ENCODE results near the gene ZNF862. TPM values are rescaled to one million over a fixed set of nuclear protein-coding genes. Genes with fewer than 3 reads are reported as not detected.

The ZNF862 gene
- total RNA-seq, 4 donors from 2014 or later, result 19.8 to 36.4 (median 23.0) TPM

DNA sequence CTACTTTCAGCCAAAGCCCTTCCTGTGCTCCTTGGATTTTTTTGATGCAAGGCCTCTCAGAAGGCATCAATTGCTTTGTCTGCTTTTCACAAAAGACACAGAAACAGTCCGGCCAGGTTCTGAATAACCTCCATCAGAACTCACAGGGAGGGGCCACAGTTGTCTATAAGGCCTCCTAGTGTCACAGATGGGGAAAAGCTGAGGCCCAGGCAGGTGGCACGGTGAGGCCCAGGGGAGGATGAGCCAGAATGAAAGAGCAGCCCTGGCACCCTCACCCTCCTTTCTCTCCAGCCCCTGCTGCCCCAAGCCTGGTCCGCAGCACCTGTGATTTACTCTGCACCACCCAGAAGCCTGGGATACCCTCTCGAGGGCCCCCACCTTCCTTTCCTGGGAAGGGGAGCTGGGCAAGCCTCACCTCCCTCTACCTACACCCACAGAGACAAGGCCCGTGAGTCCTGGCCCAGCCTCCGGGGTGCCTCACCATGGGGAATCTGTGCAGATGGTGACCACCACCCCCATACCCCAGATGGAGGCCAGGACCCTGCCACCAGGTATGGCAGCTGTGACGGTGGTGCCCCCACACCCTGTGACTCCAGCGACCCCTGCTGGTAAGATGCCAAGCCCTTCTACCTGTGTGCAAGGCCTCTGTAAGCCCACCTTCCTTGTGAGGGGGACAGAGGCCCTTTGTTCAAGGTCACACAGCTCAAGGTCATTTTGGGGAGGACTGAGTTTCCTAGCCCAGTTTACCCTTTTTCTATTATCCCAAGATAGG, 38.6 kb upstream of the ZNF862 start:
- Histone ChIP-seq H3K27me3 (no peaks in the 10 kb centered on the region), H3K9me3 (no peaks in the 10 kb centered on the region), H3K27ac (no peak overlapping the region), H3K36me3 (no peaks in the 10 kb centered on the region), H3K4me1 (no peaks in the 10 kb centered on the region), H3K4me3 (no peak overlapping the region)
- TF ChIP-seq, protein P1, sequence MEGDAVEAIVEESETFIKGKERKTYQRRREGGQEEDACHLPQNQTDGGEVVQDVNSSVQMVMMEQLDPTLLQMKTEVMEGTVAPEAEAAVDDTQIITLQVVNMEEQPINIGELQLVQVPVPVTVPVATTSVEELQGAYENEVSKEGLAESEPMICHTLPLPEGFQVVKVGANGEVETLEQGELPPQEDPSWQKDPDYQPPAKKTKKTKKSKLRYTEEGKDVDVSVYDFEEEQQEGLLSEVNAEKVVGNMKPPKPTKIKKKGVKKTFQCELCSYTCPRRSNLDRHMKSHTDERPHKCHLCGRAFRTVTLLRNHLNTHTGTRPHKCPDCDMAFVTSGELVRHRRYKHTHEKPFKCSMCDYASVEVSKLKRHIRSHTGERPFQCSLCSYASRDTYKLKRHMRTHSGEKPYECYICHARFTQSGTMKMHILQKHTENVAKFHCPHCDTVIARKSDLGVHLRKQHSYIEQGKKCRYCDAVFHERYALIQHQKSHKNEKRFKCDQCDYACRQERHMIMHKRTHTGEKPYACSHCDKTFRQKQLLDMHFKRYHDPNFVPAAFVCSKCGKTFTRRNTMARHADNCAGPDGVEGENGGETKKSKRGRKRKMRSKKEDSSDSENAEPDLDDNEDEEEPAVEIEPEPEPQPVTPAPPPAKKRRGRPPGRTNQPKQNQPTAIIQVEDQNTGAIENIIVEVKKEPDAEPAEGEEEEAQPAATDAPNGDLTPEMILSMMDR (IDR thresholded peaks at IDR 0.05), result peak in 4 of 6 experiments; percentile 22 to 50 (median 40)
- TF ChIP-seq POLR2A (IDR thresholded peaks at IDR 0.05), result no peak
- peak in 2 of 3 donors; percentile 54 to 75 for DNase-seq

DNA sequence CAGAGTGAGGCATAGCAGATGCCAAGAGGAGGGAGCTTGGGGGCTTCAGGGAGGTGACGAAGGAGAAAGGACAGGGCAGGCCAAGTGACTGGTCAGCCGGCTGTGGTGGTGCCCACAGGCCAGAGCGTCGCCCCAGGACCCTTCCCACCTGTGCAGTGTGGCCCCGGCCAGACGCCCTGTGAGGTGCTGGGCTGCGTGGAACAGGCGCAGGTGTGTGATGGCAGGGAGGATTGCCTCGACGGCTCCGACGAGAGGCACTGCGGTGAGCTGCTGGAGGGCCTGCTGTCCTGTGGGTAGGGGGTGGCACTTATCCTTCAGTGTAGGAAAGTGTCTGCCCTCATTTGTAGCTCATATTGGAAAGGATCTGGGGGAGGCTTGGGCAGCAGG, 38.0 kb upstream of the ZNF862 start:
- no peaks in the 10 kb centered on the region for H3K9me3 ChIP-seq
- no peak overlapping the region for H3K4me3 ChIP-seq
- H3K36me3 ChIP-seq, result no peaks in the 10 kb centered on the region
- TF ChIP-seq, protein P1 (IDR thresholded peaks at IDR 0.05), result no peak
- TF ChIP-seq POLR2A (IDR thresholded peaks at IDR 0.05), result no peak
- no peaks in the 10 kb centered on the region for H3K27me3 ChIP-seq
- H3K4me1 ChIP-seq, result no peaks in the 10 kb centered on the region
- no peak overlapping the region for H3K27ac ChIP-seq
- no peak for DNase-seq

DNA sequence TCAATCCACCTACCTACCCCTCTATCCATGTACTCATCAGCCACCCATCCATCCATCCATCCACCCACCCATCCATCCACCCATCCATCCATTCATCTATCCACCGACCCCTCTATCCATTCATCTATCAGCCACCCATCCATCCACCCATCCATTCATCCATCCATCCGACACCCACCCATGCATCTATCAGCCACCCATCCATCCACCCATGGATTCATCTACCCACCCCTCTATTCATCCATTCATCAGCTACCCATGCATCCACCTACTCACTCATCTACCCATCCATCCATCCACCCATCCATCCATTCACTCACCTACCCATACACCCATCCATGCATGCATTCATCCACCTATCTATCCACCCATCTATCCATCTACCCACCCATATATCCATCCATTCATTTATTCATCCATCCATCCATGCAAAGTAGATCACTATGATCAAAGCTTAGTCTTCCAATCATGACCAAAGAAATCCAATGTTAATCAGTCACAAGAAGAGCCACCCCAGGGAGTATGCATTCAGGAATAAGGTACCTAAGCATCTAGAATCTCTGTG, 37.1 kb upstream of the ZNF862 start:
- Histone ChIP-seq H3K4me1 (no peaks in the 10 kb centered on the region), H3K27me3 (no peaks in the 10 kb centered on the region), H3K36me3 (no peaks in the 10 kb centered on the region), H3K27ac (no peak overlapping the region), H3K9me3 (no peaks in the 10 kb centered on the region), H3K4me3 (no peak overlapping the region)
- DNase-seq, result no peak
- TF ChIP-seq, protein P1 (IDR thresholded peaks at IDR 0.05), result no peak
- no peak for TF ChIP-seq POLR2A (IDR thresholded peaks at IDR 0.05)

DNA sequence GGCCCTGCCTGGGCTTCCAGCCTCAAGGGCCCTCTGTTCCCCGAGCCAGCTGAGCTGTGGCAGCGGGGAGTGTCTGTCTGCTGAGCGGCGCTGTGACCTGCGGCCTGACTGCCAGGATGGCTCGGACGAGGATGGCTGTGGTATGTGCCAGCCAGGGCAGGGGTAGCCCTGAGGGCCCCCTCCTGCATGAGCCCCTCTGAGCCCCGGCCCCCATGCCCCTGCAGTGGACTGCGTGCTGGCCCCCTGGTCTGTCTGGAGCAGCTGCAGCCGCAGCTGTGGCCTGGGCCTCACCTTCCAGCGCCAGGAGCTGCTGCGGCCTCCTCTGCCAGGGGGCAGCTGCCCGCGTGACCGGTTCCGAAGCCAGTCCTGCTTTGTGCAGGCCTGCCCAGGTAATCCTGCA, 36.4 kb upstream of the ZNF862 start:
- TF ChIP-seq, protein P1 (IDR thresholded peaks at IDR 0.05), result no peak
- TF ChIP-seq POLR2A (IDR thresholded peaks at IDR 0.05), result no peak

DNA sequence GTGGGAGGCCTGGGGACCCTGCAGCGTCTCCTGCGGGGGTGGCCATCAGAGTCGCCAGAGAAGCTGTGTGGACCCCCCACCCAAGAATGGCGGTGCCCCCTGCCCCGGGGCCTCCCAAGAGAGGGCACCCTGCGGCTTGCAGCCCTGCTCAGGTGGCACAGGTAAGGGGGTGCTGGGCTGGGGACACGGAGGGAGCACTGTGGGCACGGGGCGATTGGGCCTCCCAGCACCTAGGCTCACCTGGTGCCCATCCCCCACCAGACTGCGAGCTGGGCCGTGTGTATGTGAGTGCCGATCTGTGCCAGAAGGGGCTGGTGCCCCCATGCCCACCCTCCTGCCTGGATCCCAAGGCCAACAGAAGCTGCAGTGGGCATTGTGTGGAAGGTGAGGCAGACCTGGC, 35.2 kb upstream of the ZNF862 start:
- no peak for DNase-seq
- H3K4me3 ChIP-seq, result no peak overlapping the region
- H3K4me1 ChIP-seq, result no peaks in the 10 kb centered on the region
- H3K9me3 ChIP-seq, result no peaks in the 10 kb centered on the region
- H3K27ac ChIP-seq, result no peak overlapping the region
- H3K27me3 ChIP-seq, result no peaks in the 10 kb centered on the region
- no peak for TF ChIP-seq POLR2A (IDR thresholded peaks at IDR 0.05)
- TF ChIP-seq, protein P1 (IDR thresholded peaks at IDR 0.05), result no peak
- no peaks in the 10 kb centered on the region for H3K36me3 ChIP-seq

More for the DNA sequence above, 36.4 kb upstream of the ZNF862 start:
- Histone ChIP-seq H3K27ac (no peak overlapping the region), H3K27me3 (no peaks in the 10 kb centered on the region), H3K9me3 (no peaks in the 10 kb centered on the region), H3K36me3 (no peaks in the 10 kb centered on the region), H3K4me3 (no peak overlapping the region), H3K4me1 (no peaks in the 10 kb centered on the region)
- DNase-seq, result no peak

Data from Peyer's patch (tissue), 4 donors.